Activated B cell treated with CpG ODN at 0.5 μM for 24 hours (primary cell): ENCODE data around the gene AMOT. TPM values are rescaled to one million over a fixed set of nuclear protein-coding genes. Genes with fewer than 3 reads are reported as not detected.

Experiments used
- ATAC-seq: fragments of 200-7000 bp; cut with Tn5 transposase; one replicate; pipeline ENCODE4 v1.10.0; 2021; ENCODE audit warnings: low read depth, mild to moderate bottlenecking, moderate library complexity
- CTCF ChIA-PET: fragments of 350-600 bp; sonication (Branson Sonifier 250); formaldehyde crosslinking; loops from one replicate; lab custom pipeline; 2021; ENCODE audit warnings: antibody characterized with exemption; lab: Charles Lee
- POLR2A ChIA-PET: fragments of 350-600 bp; sonication (Branson Sonifier 250); formaldehyde crosslinking; loops from one replicate; lab custom pipeline; 2021; ENCODE audit warnings: antibody characterized with exemption; lab: Charles Lee
- DNase-seq: peaks from one replicate; pipeline ENCODE4 v3.0.0; 2022
- H3K27ac Mint-ChIP-seq: one replicate; pipeline ENCODE4 v1.8.0; 2020; ENCODE audit warnings: mixed read lengths
- H3K27me3 Mint-ChIP-seq: one replicate; pipeline ENCODE4 v1.8.0; 2021; ENCODE audit warnings: mixed read lengths
- H3K36me3 Mint-ChIP-seq: one replicate; pipeline ENCODE4 v1.8.0; 2021; ENCODE audit warnings: low read depth, mixed read lengths
- H3K4me1 Mint-ChIP-seq: one replicate; pipeline ENCODE4 v1.8.0; 2021; ENCODE audit warnings: mixed read lengths
- H3K4me3 Mint-ChIP-seq: one replicate; pipeline ENCODE4 v1.8.0; 2020; ENCODE audit warnings: mild to moderate bottlenecking, mixed read lengths
- H3K9me3 Mint-ChIP-seq: one replicate; pipeline ENCODE4 v1.8.0; 2020; ENCODE audit warnings: mixed read lengths
- intact Hi-C: fragments of 100-400 bp; cut with micrococcal nuclease; formaldehyde crosslinking; loops from one replicate; pipeline ENCODE4 v1.15.1; 2024
- total RNA-seq: library from RNA; stranded (reverse); gene quantifications from 2 replicates; pipeline ENCODE4 v1.2.3, GENCODE V29; 2022
- TF ChIP-seq, protein P1 (sequence below): fragments of 200-600 bp; IDR thresholded peaks from one replicate; pipeline ENCODE4 v1.8.0; 2022; ENCODE audit warnings: antibody characterized with exemption, mild to moderate bottlenecking

The AMOT gene
- total RNA-seq, 1 donor from 2014 or later, result 2.1 TPM

DNA sequence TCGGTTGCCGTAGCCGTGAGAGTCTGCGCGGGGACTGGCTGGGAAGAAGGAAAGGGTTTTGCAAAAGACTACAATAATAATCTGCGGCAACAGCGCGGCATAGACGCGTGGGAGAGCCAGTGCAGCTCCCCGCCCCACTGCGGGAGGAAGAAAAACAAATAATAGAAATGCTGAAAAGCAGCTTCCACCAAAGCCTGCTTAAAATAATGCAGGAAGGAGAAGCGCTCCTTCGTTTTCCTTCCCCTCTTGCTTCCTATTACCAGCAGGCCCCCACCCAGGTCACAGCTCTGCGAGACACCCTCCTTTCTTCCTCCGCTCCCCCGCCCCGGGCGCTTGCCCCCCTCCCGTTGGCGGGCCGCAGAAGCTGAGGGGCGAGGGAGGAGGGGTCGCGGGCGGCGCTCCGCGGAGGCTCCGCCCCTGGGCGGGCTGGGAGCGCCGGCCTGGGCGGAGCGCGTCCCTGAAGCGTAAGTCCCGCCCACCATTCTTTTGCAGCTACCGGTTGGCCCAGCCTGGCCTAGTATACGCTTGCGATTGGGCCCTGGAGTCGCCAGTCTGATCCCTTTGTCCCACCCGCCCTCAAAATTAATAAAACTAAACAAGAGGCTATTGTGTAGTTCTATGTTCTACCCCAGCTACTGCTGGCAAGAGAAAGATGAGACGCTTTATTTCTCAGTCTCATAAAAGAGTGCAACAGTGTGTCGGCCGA lies 636 bp upstream of the AMOT start:
- ChIA-PET CTCF (no interaction called here), POLR2A (interaction anchor here (0.8 kb wide), 1 partner anchor 8 kb away, joined by 3 read pairs; no protein-coding TSS in a partner anchor)
- intact Hi-C loops, result loop anchor here (1.0 to 5.0 kb wide), 4 partner anchors 80 to 1160 kb away; partner anchors contain the start of genes ALG13 and LHFPL1
- peak; percentile 95 for ATAC-seq
- peaks cover 6% of the 10 kb centered on the region for H3K36me3 Mint-ChIP-seq
- H3K4me3 Mint-ChIP-seq, result peak overlapping the region; percentile 90
- H3K27me3 Mint-ChIP-seq, result no peaks in the 10 kb centered on the region
- no peaks in the 10 kb centered on the region for H3K9me3 Mint-ChIP-seq
- TF ChIP-seq, protein P1, sequence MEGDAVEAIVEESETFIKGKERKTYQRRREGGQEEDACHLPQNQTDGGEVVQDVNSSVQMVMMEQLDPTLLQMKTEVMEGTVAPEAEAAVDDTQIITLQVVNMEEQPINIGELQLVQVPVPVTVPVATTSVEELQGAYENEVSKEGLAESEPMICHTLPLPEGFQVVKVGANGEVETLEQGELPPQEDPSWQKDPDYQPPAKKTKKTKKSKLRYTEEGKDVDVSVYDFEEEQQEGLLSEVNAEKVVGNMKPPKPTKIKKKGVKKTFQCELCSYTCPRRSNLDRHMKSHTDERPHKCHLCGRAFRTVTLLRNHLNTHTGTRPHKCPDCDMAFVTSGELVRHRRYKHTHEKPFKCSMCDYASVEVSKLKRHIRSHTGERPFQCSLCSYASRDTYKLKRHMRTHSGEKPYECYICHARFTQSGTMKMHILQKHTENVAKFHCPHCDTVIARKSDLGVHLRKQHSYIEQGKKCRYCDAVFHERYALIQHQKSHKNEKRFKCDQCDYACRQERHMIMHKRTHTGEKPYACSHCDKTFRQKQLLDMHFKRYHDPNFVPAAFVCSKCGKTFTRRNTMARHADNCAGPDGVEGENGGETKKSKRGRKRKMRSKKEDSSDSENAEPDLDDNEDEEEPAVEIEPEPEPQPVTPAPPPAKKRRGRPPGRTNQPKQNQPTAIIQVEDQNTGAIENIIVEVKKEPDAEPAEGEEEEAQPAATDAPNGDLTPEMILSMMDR, result no peak
- H3K27ac Mint-ChIP-seq, result peak overlapping the region; percentile 77
- peak; percentile 67 for DNase-seq
- H3K4me1 Mint-ChIP-seq, result peaks cover 8% of the 10 kb centered on the region

DNA sequence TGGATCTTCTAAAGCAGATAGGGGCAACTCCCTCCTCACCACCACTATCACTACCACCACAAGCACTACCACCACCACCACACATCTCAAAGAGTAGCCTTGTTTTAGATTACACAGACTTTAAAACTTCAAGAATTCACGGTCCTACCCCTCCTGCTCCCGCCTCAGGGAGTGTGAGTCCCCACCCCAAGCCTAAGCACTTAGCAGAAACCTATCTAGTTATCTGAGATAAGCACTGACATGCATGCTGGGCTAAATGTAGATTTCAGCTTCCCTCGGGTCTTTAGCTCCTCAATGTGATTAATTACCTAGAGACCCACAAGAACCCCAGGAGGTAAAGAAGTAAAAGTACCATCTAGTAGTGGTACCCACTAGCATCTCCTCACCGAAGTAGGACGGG lies 775 bp downstream of the AMOT start:
- Mint-ChIP-seq H3K4me1 (peaks cover 8% of the 10 kb centered on the region), H3K4me3 (peak overlapping the region; percentile 90), H3K9me3 (no peaks in the 10 kb centered on the region), H3K27ac (peak overlapping the region; percentile 77), H3K27me3 (no peaks in the 10 kb centered on the region), H3K36me3 (peaks cover 6% of the 10 kb centered on the region)
- no peak for DNase-seq
- POLR2A ChIA-PET, result interaction anchor here (1.1 kb wide), 1 partner anchor 19 kb away, joined by 3 read pairs; no protein-coding TSS in a partner anchor
- ATAC-seq, result no peak
- CTCF ChIA-PET, result no interaction called here
- intact Hi-C loops, result loop anchor here (1.0 to 5.0 kb wide), 4 partner anchors 9 to 1159 kb away; partner anchors contain the start of genes ALG13 and LHFPL1
- TF ChIP-seq, protein P1, result no peak

DNA sequence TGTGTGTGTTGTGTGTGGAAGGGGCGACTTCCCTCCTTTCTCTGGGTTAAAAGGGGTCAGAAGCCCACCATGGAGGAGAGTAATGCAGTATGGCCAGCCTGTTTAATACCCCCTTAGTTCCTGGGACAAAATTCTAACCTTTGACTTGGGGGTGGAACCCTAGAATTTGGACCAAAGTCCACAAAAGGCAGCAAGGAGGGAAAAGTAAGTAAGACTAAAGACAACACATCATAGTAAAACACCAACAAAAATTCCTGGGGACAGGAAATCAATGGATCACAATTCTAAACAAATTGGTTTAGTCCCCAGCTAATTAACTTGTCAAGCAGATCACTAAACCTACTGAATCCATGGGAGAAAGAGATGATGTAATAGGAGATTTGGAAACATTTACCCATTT lies 3.1 kb downstream of the AMOT start:
- intact Hi-C loops, result no loop called here
- DNase-seq, result no peak
- ChIA-PET POLR2A (no interaction called here), CTCF (no interaction called here)
- Mint-ChIP-seq H3K4me1 (peaks cover 8% of the 10 kb centered on the region), H3K9me3 (no peaks in the 10 kb centered on the region), H3K36me3 (peaks cover 6% of the 10 kb centered on the region), H3K27ac (no peak overlapping the region), H3K4me3 (no peak overlapping the region), H3K27me3 (no peaks in the 10 kb centered on the region)
- TF ChIP-seq, protein P1, result no peak
- no peak for ATAC-seq

GRCh38 chrX:112835019-112835418 lies 5.6 kb downstream of the AMOT start:
- Mint-ChIP-seq H3K27ac (no peak overlapping the region), H3K9me3 (no peaks in the 10 kb centered on the region), H3K36me3 (no peaks in the 10 kb centered on the region), H3K4me3 (no peak overlapping the region), H3K4me1 (peaks cover 5% of the 10 kb centered on the region), H3K27me3 (no peaks in the 10 kb centered on the region)
- TF ChIP-seq, protein P1, result no peak
- no peak for ATAC-seq
- ChIA-PET CTCF (no interaction called here), POLR2A (no interaction called here)
- DNase-seq, result no peak
- intact Hi-C loops, result no loop called here

DNA sequence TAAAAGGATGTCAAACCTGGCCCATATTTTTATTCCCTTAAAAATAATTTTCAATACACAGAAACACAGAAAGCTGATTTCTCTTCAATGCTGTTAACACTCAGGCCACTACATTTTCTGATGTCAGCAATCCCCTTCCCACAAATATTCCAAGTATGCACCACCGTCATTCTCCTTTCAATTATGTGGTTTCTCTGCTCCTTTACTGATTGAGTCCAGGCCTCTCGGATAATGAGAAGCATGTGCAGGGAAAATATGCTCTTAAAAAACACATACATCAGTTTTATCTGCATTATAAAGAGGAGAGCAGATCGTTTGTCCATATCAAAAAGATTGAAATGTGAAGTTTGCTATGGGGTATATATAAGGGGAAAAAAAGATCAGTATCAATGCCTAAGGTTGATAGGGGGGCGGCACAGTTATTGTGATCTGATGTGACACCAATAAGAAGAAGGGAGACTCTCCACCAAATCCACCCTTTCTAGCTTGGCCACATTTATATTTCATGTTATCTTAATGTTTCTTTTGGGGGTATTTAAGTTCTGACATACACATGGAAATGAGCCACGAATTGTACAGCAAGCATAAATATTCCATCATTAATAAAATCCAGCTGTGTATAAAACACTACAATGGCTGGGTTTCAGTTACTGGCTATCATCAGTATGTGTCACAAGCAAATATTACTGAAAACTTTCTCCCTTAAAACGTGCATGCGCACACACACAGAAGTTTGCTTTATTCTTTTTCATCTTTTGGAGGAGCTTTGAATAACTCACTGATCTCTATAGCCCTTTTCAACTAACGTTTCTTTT lies 6.4 kb downstream of the AMOT start:
- no peaks in the 10 kb centered on the region for H3K27me3 Mint-ChIP-seq
- peaks cover 1% of the 10 kb centered on the region for H3K36me3 Mint-ChIP-seq
- ChIA-PET CTCF (no interaction called here), POLR2A (no interaction called here)
- ATAC-seq, result no peak
- H3K4me1 Mint-ChIP-seq, result no peaks in the 10 kb centered on the region
- DNase-seq, result no peak
- no peak overlapping the region for H3K27ac Mint-ChIP-seq
- TF ChIP-seq, protein P1, result no peak
- H3K9me3 Mint-ChIP-seq, result no peaks in the 10 kb centered on the region
- intact Hi-C loops, result no loop called here
- no peak overlapping the region for H3K4me3 Mint-ChIP-seq
